ENCODE measurements around the gene APLF.

APLF gene

GRCh38 chr2:68466778-68467076 is 658 bp upstream of the APLF start:
- H3K4me3 ChIP-seq (ENCODE audit: low read length), result peak overlapping the region; percentile 94
- TF ChIP-seq CTCF (conservative IDR thresholded peaks at IDR 0.05; ENCODE audit: low read depth, low read length), result no peak
- no peak for DNase-seq (ENCODE audit: low read depth)

- no peak overlapping the region for H3K4me3 ChIP-seq (ENCODE audit: low read length)
- no peak for TF ChIP-seq CTCF (conservative IDR thresholded peaks at IDR 0.05; ENCODE audit: low read depth, low read length)
- no peak for DNase-seq (ENCODE audit: low read depth)
Measured at GRCh38 chr2:68468801-68469200, 1.4 kb downstream of the APLF start.

GRCh38 chr2:68469935-68470334 is 2.5 kb downstream of the APLF start:
- DNase-seq (ENCODE audit: low read depth), result peak; percentile 68
- no peak overlapping the region for H3K4me3 ChIP-seq (ENCODE audit: low read length)
- TF ChIP-seq CTCF (conservative IDR thresholded peaks at IDR 0.05; ENCODE audit: low read depth, low read length), result no peak

DNA sequence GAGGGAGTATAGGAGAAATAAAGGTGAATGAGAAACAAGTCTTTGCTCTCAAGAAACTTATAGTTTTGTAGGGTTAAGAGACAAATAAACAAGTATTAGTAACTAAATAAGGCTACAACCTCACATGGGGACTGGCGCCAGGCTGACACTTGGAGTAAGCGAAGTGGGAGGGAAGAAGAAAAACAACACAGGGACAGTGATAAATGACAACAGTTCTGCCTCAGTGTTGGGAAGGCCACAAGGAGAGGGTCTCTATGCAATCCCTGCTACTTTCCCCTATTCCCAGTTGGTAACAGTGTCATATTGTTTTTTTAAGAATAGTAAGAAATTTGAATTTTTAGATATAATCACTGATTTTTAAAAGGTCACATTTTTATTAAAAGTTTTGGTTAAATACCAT is 4.0 kb downstream of the APLF start:
- no peak for TF ChIP-seq CTCF (conservative IDR thresholded peaks at IDR 0.05; ENCODE audit: low read depth, low read length)
- DNase-seq (ENCODE audit: low read depth), result no peak
- H3K4me3 ChIP-seq (ENCODE audit: low read length), result no peak overlapping the region

GRCh38 chr2:68472796-68473414 is 5.5 kb downstream of the APLF start:
- no peak overlapping the region for H3K4me3 ChIP-seq (ENCODE audit: low read length)
- DNase-seq (ENCODE audit: low read depth), result no peak
- no peak for TF ChIP-seq CTCF (conservative IDR thresholded peaks at IDR 0.05; ENCODE audit: low read depth, low read length)

GRCh38 chr2:68475110-68475509 is 7.7 kb downstream of the APLF start:
- DNase-seq (ENCODE audit: low read depth), result no peak
- no peak for TF ChIP-seq CTCF (conservative IDR thresholded peaks at IDR 0.05; ENCODE audit: low read depth, low read length)
- no peak overlapping the region for H3K4me3 ChIP-seq (ENCODE audit: low read length)

- H3K4me3 ChIP-seq (ENCODE audit: low read length), result no peak overlapping the region
- TF ChIP-seq CTCF (conservative IDR thresholded peaks at IDR 0.05; ENCODE audit: low read depth, low read length), result no peak
- DNase-seq (ENCODE audit: low read depth), result no peak
Measured at GRCh38 chr2:68475576-68475975, 8.2 kb downstream of the APLF start.

Data from retinal pigment epithelial cell (primary cell).